HG02840 (cell line): ENCODE results near the gene NELL1.

Experiments used
- ATAC-seq: cut with Tn5 transposase; IDR thresholded peaks from one replicate; pipeline ENCODE4 v1.9.1; 2021; ENCODE audit warnings: mild to moderate bottlenecking, moderate library complexity, moderate number of reproducible peaks; ENCODE audit not compliant: unreplicated experiment, low FRiP score

NELL1 gene

DNA sequence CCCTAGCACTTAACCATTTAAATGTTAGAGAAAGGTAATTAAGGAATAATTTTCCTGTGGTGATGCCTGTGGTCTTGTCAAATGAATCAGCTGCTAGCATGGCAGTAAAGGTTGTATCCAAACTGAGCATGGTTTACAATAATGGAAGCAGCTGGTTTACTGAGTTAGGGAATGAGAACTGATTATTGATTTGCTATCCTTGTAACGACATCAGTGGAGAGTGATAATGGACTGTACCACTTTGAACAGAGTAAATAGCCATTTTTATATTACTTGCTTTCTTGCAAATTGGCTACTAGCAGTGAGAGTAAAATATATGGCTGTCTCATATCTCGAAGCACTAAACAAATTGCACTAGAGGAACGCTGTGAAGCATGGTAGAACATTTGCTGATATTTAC, 934.5 kb downstream of the NELL1 start:
- no peak for ATAC-seq

DNA sequence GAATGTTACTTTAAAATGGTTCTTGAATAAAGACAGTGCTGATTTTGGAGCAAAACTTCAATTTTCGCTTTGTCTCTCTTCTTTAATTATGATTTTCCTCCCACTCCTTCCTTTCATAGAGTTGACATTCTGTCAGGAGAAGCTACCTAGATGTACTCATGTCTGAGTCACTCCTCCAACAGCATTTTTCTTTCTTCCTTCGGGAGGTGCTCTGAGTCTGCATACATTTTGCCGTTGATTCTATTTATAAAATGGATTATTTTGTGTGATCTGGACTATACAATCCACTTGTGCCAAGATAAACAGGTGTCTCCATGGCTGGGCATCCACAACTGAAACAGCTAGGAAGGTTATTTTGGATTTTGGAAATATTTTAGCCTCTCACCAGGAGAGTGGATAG, 935.2 kb downstream of the NELL1 start:
- ATAC-seq = no peak

DNA sequence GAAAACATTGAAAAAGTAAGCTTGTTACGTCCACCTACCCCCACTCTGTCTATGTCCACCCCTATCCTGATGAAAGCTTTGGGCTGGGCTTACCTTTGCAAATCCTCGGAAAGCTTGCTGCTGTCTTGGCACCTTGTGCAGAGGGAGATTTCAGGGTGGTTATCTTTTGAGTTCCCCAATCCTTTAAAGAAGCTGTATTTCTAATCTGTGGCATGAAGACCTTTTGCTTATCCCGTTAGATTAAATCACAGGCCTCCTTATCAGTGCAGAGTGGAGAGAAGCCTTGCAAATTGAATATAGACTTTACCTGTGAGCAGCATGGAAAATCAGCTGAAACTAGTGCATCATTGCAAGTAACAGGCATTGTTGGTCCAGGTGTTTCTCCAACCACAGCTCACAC, 942.9 kb downstream of the NELL1 start:
- no peak for ATAC-seq

DNA sequence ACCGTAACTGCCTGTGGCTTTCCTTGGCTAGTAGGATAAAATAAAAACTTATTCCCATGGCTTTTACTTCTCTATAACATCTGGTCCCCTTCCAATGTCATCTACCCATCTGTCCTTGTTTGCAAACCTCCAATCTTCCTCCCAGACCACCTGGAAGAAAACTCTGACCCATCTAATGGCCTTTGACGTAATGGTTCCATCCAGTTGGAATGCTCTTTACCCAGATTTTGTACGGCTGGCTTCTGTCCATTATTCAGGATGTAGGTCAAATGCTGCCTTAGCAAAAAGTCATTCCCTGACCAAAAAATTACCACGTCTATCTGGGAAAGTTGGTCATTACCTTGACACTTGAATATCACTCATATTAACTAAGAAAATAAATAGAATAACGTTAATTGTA, 945.6 kb downstream of the NELL1 start:
- no peak for ATAC-seq

GRCh38 chr11:21615955-21616371, 946.6 kb downstream of the NELL1 start:
- ATAC-seq = no peak

DNA sequence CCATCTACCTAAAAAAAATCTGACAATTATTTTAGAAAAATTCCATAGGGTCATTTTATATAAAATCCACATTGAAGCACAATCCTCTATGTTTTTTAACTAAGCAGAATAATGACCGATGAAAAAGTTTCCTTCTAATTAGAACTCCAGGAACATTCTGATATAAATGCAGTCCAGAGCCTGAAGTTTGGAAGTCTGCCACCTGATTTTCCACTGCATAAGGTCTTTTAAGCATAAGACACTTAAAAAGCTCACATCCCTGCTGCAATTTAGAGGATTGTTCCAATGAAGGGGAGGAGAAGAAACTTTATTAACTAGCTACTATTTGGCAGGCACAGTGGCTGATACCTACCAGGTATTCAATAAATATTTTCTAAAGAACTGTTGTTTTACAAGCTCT, 953.2 kb downstream of the NELL1 start:
- ATAC-seq = no peak

- ATAC-seq = no peak
These were observed 953.6 kb downstream of the NELL1 start for GRCh38 chr11:21622995-21623394.
